Measurements from ENCODE around the gene ZNF48. TPM values are rescaled to one million over a fixed set of nuclear protein-coding genes. Genes with fewer than 3 reads are reported as not detected.

The ZNF48 gene
- total RNA-seq (1 to 10 TPM; 3.2 to 6.6 (median 5.4) TPM), polyA plus RNA-seq (1 to 10 TPM; 2.2 to 8.0 TPM)
- long read RNA-seq, donor 1, partial matches to known transcripts = 0 of 5 reads
- long read RNA-seq, donor 1, other reads (novel, unspliced or antisense) = 4 of 5 reads
- long read RNA-seq, donor 2, partial matches to known transcripts = 0 of 4 reads
- long read RNA-seq, donor 2, other reads (novel, unspliced or antisense) = 2 of 4 reads
- long read RNA-seq, donor 3, partial matches to known transcripts = 0 of 4 reads
- long read RNA-seq, donor 3, other reads (novel, unspliced or antisense) = 2 of 4 reads

DNA sequence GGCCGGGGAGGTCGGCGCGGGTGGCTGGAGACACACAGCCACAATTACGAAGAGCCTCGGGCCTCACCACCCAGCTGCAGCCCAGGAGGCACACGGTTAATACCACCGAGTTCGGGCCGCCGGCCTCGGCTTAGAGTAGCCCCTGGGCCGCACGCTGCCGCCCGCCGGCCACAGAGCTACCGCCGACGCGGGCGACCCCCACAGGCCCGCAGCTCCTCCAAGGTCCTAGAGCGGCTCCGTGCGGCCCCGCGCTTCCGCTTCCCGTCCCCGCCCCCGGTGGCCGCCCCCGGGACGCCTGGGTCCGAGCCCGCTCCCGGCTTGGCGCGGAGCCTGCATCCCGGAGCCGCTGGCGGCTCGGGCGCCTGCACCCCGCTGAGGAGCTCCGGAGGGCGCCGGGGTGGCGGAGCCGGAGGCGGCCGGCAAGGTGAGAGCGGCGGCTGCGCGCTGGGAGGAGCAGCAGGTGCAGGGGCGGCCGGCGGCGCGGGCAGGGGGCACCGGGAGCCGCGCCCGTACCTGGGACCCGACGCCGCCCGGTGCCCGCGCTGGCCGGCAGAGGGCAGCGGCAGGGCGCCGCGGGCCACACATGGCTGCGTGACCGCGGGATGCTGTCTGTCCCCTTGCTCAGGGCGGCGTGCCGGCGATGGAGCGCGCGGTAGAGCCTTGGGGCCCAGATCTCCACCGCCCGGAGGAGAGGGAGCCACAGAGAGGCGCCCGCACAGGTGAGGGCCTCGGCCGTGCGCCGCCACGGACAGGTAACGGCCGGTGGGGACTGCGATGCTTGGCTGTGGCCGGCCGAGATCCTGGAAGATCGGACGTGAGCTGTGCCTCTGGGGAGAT is at the start of gene ZNF48:
TSS of gene ZNF48 (plus strand) at position 266 of the 837 bp plus-strand sequence. CDS start at position 641, 375 bp downstream.
- 0% methylated on average over 76 to 102 of the region's 103 CpGs for WGBS, 2 donors
- Histone ChIP-seq H3K27ac (peak within 1 kb of the TSS; percentile 60 to 93 (median 87)), H3K4me1 (peaks cover 4 to 34% (median 27%) of the 10 kb centered on the region in 9 donors), H3K9me3 (no peaks in the 10 kb centered on the region), H3K36me3 (peaks cover 0 to 19% (median 7%) of the 10 kb centered on the region in 9 donors), H3K27me3 (no peaks in the 10 kb centered on the region), H3K4me3 (peak within 1 kb of the TSS; percentile 66 to 98 (median 84))
- ATAC-seq (peak; percentile 96 to 99 (median 98)), DNase-seq (peak; percentile 88)
- TF ChIP-seq CTCF (IDR thresholded peaks at IDR 0.05) = peak in 7 of 9 donors; percentile 18 to 51 (median 33)
- intact Hi-C loops (cut with DNase I) = loop anchor here in 1 of 10 donors (5.0 kb wide), 1 partner anchor 38 kb away; the partner anchor contains the start of gene CD2BP2

DNA sequence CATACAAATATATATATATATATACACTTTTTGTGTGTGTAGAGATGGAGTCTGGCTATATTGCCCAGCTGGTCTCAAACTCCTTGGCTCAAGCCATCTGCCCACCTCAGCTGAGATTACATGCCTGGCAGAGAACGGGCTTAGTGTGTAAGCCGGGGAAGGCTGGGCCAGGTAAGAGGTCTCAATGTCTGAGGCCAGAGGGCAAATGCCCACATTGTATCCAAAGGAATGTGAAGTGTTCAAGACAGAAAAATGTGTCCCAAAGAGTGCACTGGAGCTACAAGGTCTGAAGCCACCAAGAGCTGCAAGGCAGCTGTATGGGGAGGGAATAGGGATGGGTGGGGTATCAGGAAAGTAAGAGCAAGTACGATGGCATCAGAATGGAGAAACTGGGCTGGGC is 48.9 kb upstream of the ZNF48 start:
- Histone ChIP-seq H3K27me3 (no peaks in the 10 kb centered on the region), H3K4me1 (peaks cover 0 to 2% (median 0%) of the 10 kb centered on the region in 9 donors), H3K9me3 (no peaks in the 10 kb centered on the region), H3K36me3 (peaks cover 0 to 20% (median 11%) of the 10 kb centered on the region in 9 donors), H3K4me3 (no peak overlapping the region), H3K27ac (no peak overlapping the region)
- no peak for TF ChIP-seq CTCF (IDR thresholded peaks at IDR 0.05)
- WGBS, 2 donors = 93 to 98% methylated on average over 3 of the region's 3 CpGs
- intact Hi-C loops (cut with DNase I) = no loop called here
- ATAC-seq = no peak
- DNase-seq = no peak

DNA sequence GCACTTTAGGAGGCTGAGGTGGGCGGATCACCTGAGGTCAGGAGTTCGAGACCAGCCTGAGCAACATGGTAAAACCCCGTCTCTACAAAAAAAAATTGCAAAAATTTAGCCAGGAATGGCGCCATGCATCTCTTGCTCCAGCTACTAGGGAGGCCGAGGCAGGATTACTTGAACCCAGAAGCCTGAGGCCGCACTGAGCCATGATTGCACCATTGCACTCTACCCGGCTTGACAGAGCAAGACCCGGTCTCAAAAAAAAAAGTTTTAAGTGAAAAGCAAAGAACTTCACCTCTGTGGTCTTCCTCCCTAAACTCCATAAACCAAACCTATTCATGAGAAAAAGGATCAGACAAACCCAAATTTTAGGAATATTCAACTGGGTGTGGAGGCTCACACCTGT is 47.1 kb upstream of the ZNF48 start:
- no peak for DNase-seq
- no peak overlapping the region for H3K4me3 ChIP-seq

More for the DNA sequence above, 47.1 kb upstream of the ZNF48 start:
- ATAC-seq = no peak
- TF ChIP-seq CTCF (IDR thresholded peaks at IDR 0.05) = no peak
- no peak overlapping the region for H3K27ac ChIP-seq
- H3K36me3 ChIP-seq = peaks cover 0 to 38% (median 22%) of the 10 kb centered on the region in 9 donors
- intact Hi-C loops (cut with DNase I) = no loop called here
- H3K4me1 ChIP-seq = peaks cover 10 to 21% (median 15%) of the 10 kb centered on the region in 9 donors
- no peaks in the 10 kb centered on the region for H3K27me3 ChIP-seq
- 96 to 97% methylated on average over 8 of the region's 8 CpGs for WGBS, 2 donors
- H3K9me3 ChIP-seq = no peaks in the 10 kb centered on the region
